Measurements from ENCODE around the gene CLDN1.

GRCh38 chr3:190303884-190304283, 18.4 kb downstream of the CLDN1 start:
- TF ChIP-seq CTCF (IDR thresholded peaks at IDR 0.05; ENCODE audit: low read depth, low read length) (no peak), POLR2A (IDR thresholded peaks at IDR 0.05; ENCODE audit: extremely low read depth, insufficient read length) (no peak)
